ENCODE measurements around the gene PCYT2.

- no peak for TF ChIP-seq TAF1 (IDR thresholded peaks at IDR 0.05; ENCODE audit: borderline replicate concordance, insufficient read depth, low read length)
- TF ChIP-seq SIN3A (IDR thresholded peaks at IDR 0.05; ENCODE audit: borderline replicate concordance, insufficient read depth, low read length) = no peak
Measured at GRCh38 chr17:81902023-81902652, 9.1 kb downstream of the PCYT2 start, which contains the start of gene NPB.

Data from PFSK-1 (cell line).